ENCODE measurements around the gene TMCC1. TPM values are rescaled to one million over a fixed set of nuclear protein-coding genes. Genes with fewer than 3 reads are reported as not detected.

TMCC1 gene
- total RNA-seq, 1 donor from 2014 or later, result 37.8 TPM

DNA sequence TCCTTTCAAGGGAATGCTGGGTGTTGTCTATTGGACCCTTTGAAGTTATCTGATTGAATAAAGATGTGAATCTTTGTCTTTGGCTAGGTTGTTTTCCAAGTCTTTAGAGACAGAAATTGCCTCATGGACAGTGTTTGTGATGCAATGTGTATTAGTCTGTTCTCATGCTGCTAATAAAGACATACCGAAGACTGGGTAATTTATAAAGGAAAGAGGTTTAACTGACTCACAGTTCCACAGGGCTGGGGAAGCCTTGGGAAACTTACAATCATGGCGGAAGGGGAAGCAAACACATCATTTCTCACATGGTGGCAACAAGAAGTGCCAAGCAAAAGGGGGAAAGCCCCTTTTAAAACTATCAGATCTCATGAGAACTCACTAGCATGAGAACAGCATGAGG lies 198.3 kb downstream of the TMCC1 start:
- H3K27me3 Mint-ChIP-seq (ENCODE audit: unreplicated experiment), result no peaks in the 10 kb centered on the region

DNA sequence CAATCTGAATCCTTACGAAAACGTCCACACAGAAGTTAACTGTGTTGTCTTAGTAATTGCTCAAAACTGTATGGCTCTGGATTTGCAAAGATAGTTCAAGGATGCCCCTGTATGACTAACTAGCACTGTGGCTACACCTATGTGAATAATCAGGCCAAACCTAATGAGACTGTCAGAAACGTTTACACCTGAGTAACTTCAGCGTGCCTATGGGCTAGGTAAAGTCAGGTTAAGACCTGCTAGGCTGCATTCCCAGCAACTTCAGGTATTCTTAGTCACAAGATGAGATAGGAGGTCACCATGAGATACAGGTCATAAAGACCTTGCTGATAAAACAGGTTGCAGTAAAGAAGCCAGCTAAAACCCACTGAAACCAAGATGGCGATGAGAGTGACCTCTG lies 199.3 kb downstream of the TMCC1 start:
- Mint-ChIP-seq H3K36me3 (ENCODE audit: unreplicated experiment) (peaks cover 10% of the 10 kb centered on the region), H3K27me3 (ENCODE audit: unreplicated experiment) (no peaks in the 10 kb centered on the region), H3K4me3 (ENCODE audit: unreplicated experiment) (no peak overlapping the region), H3K4me1 (ENCODE audit: unreplicated experiment) (peaks cover under 1% of the 10 kb centered on the region), H3K9me3 (ENCODE audit: unreplicated experiment) (peaks cover 10% of the 10 kb centered on the region), H3K27ac (ENCODE audit: unreplicated experiment) (no peak overlapping the region)
- DNase-seq (ENCODE audit: extremely low spot score, unreplicated experiment), result no peak
- TF ChIP-seq CTCF (IDR thresholded peaks at IDR 0.05), result no peak

More for the DNA sequence above, 198.3 kb downstream of the TMCC1 start:
- H3K4me1 Mint-ChIP-seq (ENCODE audit: unreplicated experiment), result no peaks in the 10 kb centered on the region
- no peak for DNase-seq (ENCODE audit: extremely low spot score, unreplicated experiment)
- no peak for TF ChIP-seq CTCF (IDR thresholded peaks at IDR 0.05)
- H3K36me3 Mint-ChIP-seq (ENCODE audit: unreplicated experiment), result peaks cover 10% of the 10 kb centered on the region
- H3K9me3 Mint-ChIP-seq (ENCODE audit: unreplicated experiment), result peaks cover 10% of the 10 kb centered on the region
- no peak overlapping the region for H3K27ac Mint-ChIP-seq (ENCODE audit: unreplicated experiment)
- no peak overlapping the region for H3K4me3 Mint-ChIP-seq (ENCODE audit: unreplicated experiment)

DNA sequence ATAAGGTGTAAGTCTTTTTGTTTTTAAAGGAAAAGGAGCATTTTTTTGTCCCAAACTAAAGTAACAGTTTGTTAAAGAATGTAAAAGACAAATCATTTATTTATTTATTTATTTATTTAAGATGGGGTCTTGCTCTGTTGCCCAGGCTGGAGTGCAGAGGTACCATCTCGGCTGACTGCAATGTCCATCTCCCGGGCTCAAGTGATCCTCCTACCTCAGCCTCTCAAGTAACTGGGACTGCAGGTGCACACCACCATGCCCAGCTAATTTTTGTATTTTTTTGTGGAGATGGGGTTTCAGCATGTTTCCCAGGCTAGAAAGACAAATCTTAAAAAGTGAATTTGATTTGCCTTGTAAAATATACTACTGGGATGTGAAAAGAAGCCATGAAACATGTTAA lies 200.8 kb downstream of the TMCC1 start:
- Mint-ChIP-seq H3K27me3 (ENCODE audit: unreplicated experiment) (no peaks in the 10 kb centered on the region), H3K9me3 (ENCODE audit: unreplicated experiment) (peaks cover 10% of the 10 kb centered on the region), H3K4me1 (ENCODE audit: unreplicated experiment) (peaks cover 15% of the 10 kb centered on the region), H3K36me3 (ENCODE audit: unreplicated experiment) (peaks cover 8% of the 10 kb centered on the region), H3K4me3 (ENCODE audit: unreplicated experiment) (no peak overlapping the region), H3K27ac (ENCODE audit: unreplicated experiment) (no peak overlapping the region)
- no peak for DNase-seq (ENCODE audit: extremely low spot score, unreplicated experiment)
- TF ChIP-seq CTCF (IDR thresholded peaks at IDR 0.05), result no peak

GRCh38 chr3:129690963-129691362 lies 202.5 kb downstream of the TMCC1 start:
- Mint-ChIP-seq H3K27me3 (ENCODE audit: unreplicated experiment) (no peaks in the 10 kb centered on the region), H3K27ac (ENCODE audit: unreplicated experiment) (no peak overlapping the region)

DNA sequence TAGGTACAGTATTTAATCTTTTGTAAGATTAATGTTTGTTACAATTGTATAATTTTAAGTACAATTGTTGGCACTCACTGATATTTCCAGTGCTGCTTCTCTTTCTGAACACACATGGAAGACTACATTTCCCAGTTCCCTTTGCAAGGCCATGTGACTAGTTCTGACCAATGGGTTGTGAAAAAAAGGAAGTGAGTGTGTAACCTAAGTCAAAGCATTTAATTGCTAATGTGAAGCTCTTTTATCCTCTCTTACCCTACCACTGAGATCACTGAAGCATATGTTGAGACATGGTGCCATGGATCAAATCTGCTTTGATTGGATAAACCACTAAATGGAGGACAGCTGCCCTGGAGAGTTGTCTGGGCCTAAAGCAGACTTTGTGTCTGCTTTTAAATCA lies 203.1 kb downstream of the TMCC1 start:
- Mint-ChIP-seq H3K4me1 (ENCODE audit: unreplicated experiment) (peaks cover 19% of the 10 kb centered on the region), H3K9me3 (ENCODE audit: unreplicated experiment) (no peaks in the 10 kb centered on the region), H3K27me3 (ENCODE audit: unreplicated experiment) (no peaks in the 10 kb centered on the region), H3K36me3 (ENCODE audit: unreplicated experiment) (peaks cover 2% of the 10 kb centered on the region), H3K4me3 (ENCODE audit: unreplicated experiment) (no peak overlapping the region), H3K27ac (ENCODE audit: unreplicated experiment) (no peak overlapping the region)
- TF ChIP-seq CTCF (IDR thresholded peaks at IDR 0.05), result no peak
- DNase-seq (ENCODE audit: extremely low spot score, unreplicated experiment), result no peak

More at GRCh38 chr3:129690963-129691362, 202.5 kb downstream of the TMCC1 start:
- no peak overlapping the region for H3K4me3 Mint-ChIP-seq (ENCODE audit: unreplicated experiment)
- no peak for TF ChIP-seq CTCF (IDR thresholded peaks at IDR 0.05)
- peaks cover 19% of the 10 kb centered on the region for H3K4me1 Mint-ChIP-seq (ENCODE audit: unreplicated experiment)
- peaks cover 5% of the 10 kb centered on the region for H3K9me3 Mint-ChIP-seq (ENCODE audit: unreplicated experiment)
- H3K36me3 Mint-ChIP-seq (ENCODE audit: unreplicated experiment), result peaks cover 5% of the 10 kb centered on the region
- DNase-seq (ENCODE audit: extremely low spot score, unreplicated experiment), result no peak

Measured in osteocyte (in vitro differentiated cells).